22Rv1 (cell line): ENCODE measurements around the gene GMPPA.

ENCODE experiments used
- ZFX ChIP-seq: fragments of 450-650 bp; IDR thresholded peaks from 2 replicates; pipeline ENCODE4 v1.6.1; 2017; ENCODE audit warnings: antibody characterized with exemption, borderline replicate concordance
- TF ChIP-seq, protein P1 (sequence below): fragments of 450-650 bp; IDR thresholded peaks from 2 replicates; pipeline ENCODE4 v1.5.1; 2017; ENCODE audit warnings: mild to moderate bottlenecking

DNA sequence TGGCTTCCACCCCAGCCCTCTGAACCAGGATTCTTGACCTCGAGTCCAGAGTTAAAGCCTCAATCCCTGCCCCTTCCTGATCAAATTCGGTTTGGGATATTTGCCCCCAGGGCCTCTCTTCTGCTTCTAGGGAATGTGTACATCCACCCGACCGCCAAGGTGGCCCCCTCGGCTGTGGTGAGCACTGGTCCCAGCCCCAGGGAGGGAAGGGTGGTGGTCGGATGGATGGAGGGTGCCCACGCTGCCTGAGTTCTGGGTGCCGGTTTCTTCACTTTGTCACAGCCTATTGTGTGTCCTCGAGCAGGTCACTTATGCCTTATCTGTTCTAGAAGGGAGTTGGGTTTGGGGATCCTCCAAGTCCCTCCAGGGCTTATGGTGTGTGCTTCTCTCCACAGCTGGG, 6.9 kb downstream of the GMPPA start:
- TF ChIP-seq, protein P1, sequence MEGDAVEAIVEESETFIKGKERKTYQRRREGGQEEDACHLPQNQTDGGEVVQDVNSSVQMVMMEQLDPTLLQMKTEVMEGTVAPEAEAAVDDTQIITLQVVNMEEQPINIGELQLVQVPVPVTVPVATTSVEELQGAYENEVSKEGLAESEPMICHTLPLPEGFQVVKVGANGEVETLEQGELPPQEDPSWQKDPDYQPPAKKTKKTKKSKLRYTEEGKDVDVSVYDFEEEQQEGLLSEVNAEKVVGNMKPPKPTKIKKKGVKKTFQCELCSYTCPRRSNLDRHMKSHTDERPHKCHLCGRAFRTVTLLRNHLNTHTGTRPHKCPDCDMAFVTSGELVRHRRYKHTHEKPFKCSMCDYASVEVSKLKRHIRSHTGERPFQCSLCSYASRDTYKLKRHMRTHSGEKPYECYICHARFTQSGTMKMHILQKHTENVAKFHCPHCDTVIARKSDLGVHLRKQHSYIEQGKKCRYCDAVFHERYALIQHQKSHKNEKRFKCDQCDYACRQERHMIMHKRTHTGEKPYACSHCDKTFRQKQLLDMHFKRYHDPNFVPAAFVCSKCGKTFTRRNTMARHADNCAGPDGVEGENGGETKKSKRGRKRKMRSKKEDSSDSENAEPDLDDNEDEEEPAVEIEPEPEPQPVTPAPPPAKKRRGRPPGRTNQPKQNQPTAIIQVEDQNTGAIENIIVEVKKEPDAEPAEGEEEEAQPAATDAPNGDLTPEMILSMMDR, result no peak
- no peak for TF ChIP-seq ZFX
